ENCODE results near the gene TBC1D2B. TPM values are rescaled to one million over a fixed set of nuclear protein-coding genes. Genes with fewer than 3 reads are reported as not detected.

Gene TBC1D2B
- polyA plus RNA-seq, 3 donors = 19.0 to 47.3 (median 24.4) TPM

DNA sequence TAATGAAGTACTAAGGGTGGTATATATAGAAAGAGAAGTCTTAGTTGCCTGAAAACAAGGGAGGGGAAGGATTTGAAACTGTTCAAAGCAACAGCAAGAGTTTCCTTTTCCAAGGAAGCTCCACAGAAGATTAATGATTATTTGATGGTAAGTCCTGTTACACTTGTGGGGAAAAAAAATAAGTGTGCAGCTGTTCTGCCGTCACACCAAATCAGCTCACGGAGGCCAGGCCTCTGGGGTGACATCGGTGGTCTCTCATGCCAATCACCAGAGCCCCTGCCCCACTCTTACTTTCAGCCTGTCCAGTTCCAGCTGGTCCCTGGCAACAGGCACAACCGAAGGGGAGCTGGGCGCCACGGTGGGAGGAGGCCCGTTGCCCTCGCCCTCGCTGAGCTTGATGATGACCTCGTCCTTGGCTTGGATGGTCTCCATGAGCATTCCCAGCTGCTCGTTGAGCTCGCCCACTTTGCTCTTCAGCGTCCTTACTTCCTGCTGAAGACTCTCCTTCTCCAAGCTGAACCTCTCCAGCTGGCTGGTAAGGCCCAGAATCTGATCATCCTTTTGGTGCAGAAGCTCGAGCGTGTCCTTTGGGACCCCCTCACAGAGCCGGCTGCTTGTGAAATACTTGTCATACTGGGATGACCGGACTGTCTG, 53.5 kb downstream of the TBC1D2B start:
- 39 to 65% (median 44%) methylated on average over 17 of the region's 17 CpGs for WGBS, 3 donors
- H3K27ac ChIP-seq (ENCODE audit: low read depth, low read length) = peak overlapping the region; percentile 84

DNA sequence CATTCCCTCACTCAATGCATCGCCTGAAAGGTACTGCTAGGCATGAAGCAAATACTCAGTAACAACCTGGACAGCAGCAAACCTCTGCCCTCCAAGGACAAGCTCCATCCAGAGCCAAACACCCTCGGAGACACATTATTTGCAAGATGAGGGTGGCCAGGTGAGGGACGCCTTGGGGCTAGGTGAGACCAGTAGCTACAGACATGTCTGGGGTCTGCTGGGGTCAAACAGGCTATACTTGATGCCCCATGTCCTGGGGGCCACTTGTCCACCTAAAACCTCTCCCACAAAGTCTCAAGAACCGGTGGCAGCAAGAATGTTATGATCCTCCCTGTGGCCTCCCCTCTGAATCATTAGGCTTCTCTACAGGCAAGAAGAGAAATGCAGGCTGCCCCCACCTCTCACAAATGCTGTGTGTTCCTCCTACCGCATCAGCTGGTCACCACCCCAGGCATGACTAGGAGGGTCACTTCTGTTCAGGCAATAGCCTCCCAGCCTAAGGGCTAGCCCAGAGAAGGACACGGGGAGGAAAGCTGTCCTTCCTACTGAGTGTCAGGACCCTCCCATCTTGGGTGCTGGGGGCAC, 54.3 kb downstream of the TBC1D2B start:
- 85 to 93% (median 90%) methylated on average over 6 of the region's 6 CpGs for WGBS, 3 donors
- no peak overlapping the region for H3K27ac ChIP-seq (ENCODE audit: low read depth, low read length)

DNA sequence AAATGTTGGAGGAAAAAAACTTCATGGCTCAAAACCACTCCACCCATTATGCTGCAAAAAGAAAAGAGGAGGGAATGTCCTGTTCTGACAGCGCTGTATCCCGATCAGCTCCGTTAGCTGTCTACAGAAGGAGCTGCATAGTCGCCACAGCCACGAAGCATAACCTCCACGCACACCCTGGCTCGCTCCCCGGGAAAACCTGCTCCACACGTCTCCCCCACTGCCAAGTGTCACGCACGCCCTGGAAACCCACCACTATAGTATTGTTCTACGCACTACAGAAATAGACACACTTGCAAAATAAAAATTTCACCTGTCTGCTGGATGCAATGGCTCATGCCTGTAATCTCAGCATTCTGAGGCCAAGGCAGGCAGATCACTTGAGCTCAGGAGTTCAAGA, 55.8 kb downstream of the TBC1D2B start:
- no peak overlapping the region for H3K27ac ChIP-seq (ENCODE audit: low read depth, low read length)
- 83 to 94% (median 84%) methylated on average over 12 of the region's 12 CpGs for WGBS, 3 donors

DNA sequence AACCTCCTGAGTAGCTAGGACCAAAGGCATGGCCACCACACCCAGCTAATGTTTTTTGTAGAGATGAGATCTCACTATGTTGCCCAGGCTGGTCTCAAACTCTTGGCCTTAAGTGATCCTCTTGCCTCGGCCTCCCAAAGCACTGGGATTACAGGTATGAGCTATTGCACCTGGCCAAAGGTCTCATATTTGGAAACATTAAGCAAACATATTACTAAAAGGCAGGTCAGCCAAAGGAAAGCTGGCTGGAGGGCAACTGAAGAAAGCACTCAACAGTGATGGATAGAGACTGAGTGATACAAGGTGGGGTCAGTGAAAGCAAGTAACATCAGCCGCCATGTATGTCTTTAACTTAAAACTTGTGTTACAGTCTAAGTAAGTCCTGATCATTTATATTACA, 57.5 kb downstream of the TBC1D2B start:
- no peak overlapping the region for H3K27ac ChIP-seq (ENCODE audit: low read depth, low read length)
- WGBS, 3 donors = 98 to 100% (median 98%) methylated on average over 2 of the region's 2 CpGs

DNA sequence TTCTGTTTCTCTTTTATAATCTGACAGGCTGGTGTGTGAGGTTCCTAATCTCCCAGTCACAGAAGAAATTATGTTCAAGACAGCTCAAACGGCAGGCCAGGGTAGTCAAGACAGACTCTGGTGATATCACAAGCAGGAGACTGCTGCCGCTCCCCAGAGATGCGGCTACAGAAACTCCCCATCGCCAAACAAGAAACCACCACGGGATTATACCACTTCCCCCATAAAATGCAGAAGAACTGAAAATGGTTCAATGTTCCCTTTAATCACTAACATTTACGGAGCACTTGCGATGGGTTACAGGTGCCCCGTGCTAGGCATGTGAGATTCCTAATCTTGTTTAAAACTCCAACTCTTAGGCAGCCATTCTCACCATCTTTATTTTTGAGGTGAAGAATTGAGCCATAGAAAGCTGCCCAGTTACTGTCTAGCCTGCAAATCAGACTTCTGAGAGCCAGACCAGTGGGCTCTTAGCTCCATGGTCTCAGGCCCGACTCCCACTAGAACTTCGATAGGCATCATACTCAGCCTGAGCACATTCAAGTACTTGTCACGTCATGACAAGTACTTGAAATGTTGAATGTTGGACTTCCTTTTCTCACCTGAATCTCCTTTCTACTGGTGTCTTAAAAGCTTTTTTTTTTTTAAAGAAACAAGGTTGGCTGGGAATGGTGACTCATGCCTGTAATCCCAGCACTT, 58.4 kb downstream of the TBC1D2B start:
- 54 to 68% (median 56%) methylated on average over 11 of the region's 11 CpGs for WGBS, 3 donors

DNA sequence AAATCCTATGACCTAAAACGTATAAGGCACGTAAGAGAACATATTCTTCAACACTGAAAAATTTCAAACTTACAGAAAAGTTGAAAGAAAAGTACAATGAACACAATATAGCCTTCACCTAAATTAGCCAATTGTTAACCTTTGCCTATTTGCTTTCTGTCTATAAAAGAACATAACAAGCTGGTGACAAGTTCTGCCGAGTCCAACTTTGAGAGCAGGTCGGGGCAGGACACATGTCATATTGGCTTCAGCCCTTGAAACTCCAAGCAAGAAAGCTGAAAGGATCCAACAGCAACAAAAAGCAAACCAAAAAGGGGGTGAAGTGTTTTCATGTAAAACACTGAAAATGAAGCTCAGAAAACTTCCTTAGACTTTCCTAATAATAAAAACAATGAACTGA, 59.1 kb downstream of the TBC1D2B start:
- WGBS, 3 donors = 51 to 78% (median 76%) methylated on average over 4 of the region's 4 CpGs
- no peak overlapping the region for H3K27ac ChIP-seq (ENCODE audit: low read depth, low read length)

More for the DNA sequence above, 58.4 kb downstream of the TBC1D2B start:
- H3K27ac ChIP-seq (ENCODE audit: low read depth, low read length) = no peak overlapping the region

GRCh38 chr15:78016860-78017259, 60.7 kb downstream of the TBC1D2B start:
- WGBS, 3 donors = 20 to 52% (median 46%) methylated on average over 1 of the region's 1 CpG
- H3K27ac ChIP-seq (ENCODE audit: low read depth, low read length) = no peak overlapping the region

GRCh38 chr15:78012643-78013077, 64.9 kb downstream of the TBC1D2B start:
- WGBS, 3 donors = 23 to 58% (median 56%) methylated on average over 8 of the region's 8 CpGs
- no peak overlapping the region for H3K27ac ChIP-seq (ENCODE audit: low read depth, low read length)

GRCh38 chr15:78010067-78010466, 67.4 kb downstream of the TBC1D2B start:
- WGBS, 3 donors = 76 to 89% (median 79%) methylated on average over 4 of the region's 4 CpGs
- no peak overlapping the region for H3K27ac ChIP-seq (ENCODE audit: low read depth, low read length)

GRCh38 chr15:78007964-78008886, 69.3 kb downstream of the TBC1D2B start:
- WGBS, 3 donors = 44 to 69% (median 66%) methylated on average over 17 of the region's 17 CpGs
- H3K27ac ChIP-seq (ENCODE audit: low read depth, low read length) = no peak overlapping the region

- H3K27ac ChIP-seq (ENCODE audit: low read depth, low read length) = no peak overlapping the region
- WGBS, 3 donors = 56 to 74% (median 73%) methylated on average over 11 of the region's 11 CpGs
These were observed 70.1 kb downstream of the TBC1D2B start for GRCh38 chr15:78007211-78007931.

GRCh38 chr15:78006567-78007205, 70.8 kb downstream of the TBC1D2B start:
- 63 to 78% (median 72%) methylated on average over 13 of the region's 13 CpGs for WGBS, 3 donors
- no peak overlapping the region for H3K27ac ChIP-seq (ENCODE audit: low read depth, low read length)

DNA sequence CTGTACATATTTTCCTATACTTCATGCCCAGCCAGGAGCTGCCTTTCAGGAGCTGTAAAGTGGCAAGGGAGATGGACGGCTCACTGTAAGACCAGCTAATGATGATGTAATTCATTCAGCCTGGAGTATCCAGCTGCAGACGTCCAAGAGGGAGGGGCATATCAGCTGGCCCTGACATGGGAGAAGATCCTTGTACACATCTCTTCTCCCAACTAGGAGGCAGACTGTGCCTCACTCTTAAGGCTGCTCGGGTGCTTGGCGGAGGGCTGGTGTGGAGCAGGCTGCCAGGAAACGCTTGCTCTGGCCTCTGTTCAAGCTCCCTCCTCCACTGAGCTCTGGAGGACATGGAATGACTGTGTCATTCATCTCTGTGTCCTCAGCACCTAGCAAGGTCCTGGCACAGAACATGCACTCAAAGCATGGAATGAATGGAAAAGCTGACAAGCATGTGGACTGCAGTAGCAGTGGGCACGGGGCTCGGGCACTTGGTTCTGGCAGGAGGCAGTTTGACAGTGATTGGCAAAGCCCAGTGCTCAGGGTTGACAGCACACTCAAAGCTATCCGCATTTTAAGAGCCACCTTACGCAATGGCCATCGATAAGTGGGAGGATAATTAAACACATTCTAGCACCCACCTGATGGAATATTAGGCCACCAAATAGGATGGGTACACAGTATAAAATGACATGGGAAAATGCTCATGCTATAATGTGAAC, 72.4 kb downstream of the TBC1D2B start:
- WGBS, 3 donors = 14 to 41% (median 38%) methylated on average over 10 of the region's 10 CpGs
- H3K27ac ChIP-seq (ENCODE audit: low read depth, low read length) = no peak overlapping the region

- no peak overlapping the region for H3K27ac ChIP-seq (ENCODE audit: low read depth, low read length)
- WGBS, 3 donors = 66 to 78% (median 69%) methylated on average over 9 of the region's 9 CpGs
These were observed 73.2 kb downstream of the TBC1D2B start for GRCh38 chr15:78004222-78004727.

DNA sequence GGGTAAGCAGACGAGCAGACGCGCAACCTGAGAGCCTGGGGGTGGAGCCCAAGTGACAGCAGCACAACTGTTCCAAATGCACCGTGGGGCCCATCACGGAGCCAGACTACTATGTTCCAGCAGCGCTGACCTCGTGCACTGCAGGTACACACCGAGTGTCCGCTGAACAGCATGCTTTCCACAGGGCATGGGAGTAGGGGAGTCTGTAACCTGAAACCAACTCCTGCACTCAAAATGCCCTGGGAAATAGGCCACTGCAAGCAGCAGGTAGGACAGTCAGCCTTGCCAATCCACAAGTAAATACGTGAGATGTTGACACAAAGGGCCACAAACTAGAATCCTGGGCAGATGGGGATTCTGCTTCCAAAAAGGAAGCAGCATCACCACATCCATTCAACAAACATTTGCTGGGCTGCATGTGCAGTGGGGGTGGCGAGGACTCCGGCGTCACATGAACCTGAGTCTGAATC, 73.9 kb downstream of the TBC1D2B start:
- 41 to 92% (median 85%) methylated on average over 13 of the region's 13 CpGs for WGBS, 3 donors
- H3K27ac ChIP-seq (ENCODE audit: low read depth, low read length) = no peak overlapping the region

- WGBS, 3 donors = 65 to 97% (median 96%) methylated on average over 7 of the region's 7 CpGs
- no peak overlapping the region for H3K27ac ChIP-seq (ENCODE audit: low read depth, low read length)
These were observed 74.5 kb downstream of the TBC1D2B start for GRCh38 chr15:78002996-78003395.

DNA sequence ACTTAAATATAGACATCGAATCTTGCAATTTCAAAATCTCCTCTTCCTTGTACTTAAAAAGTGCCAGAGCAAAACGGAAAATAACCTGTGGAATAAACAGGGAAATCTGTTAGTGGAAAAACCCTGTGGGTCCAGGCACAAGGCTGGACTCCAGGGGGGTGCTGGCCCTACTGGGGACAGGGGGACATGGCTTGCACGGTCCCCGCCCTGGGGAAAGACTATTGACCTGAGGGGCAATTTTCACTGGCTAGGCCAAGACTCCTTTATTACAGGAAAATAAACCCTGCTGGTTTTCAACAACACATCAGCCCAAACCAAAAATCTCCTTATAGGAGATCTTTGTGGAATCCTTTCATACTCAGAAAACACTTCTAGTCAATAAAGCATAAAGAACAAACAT, 75.9 kb downstream of the TBC1D2B start:
- H3K27ac ChIP-seq (ENCODE audit: low read depth, low read length) = no peak overlapping the region

More for the DNA sequence above, 75.9 kb downstream of the TBC1D2B start:
- WGBS, 3 donors = 85 to 94% (median 92%) methylated on average over 4 of the region's 4 CpGs

All from adipose tissue (tissue), 3 donors.